Cardiac atrium fibroblast (primary cell): ENCODE measurements around the gene SLU7. TPM values are rescaled to one million over a fixed set of nuclear protein-coding genes. Genes with fewer than 3 reads are reported as not detected.

Experiments used
- total RNA-seq: library from RNA; depleted of rRNA; stranded (reverse); fragments of >200 nt; gene quantifications from 2 replicates; pipeline ENCODE4 v1.2.3, GENCODE V29; 2015

The SLU7 gene
- total RNA-seq = 30.0 and 36.6 TPM in 2 replicates

DNA sequence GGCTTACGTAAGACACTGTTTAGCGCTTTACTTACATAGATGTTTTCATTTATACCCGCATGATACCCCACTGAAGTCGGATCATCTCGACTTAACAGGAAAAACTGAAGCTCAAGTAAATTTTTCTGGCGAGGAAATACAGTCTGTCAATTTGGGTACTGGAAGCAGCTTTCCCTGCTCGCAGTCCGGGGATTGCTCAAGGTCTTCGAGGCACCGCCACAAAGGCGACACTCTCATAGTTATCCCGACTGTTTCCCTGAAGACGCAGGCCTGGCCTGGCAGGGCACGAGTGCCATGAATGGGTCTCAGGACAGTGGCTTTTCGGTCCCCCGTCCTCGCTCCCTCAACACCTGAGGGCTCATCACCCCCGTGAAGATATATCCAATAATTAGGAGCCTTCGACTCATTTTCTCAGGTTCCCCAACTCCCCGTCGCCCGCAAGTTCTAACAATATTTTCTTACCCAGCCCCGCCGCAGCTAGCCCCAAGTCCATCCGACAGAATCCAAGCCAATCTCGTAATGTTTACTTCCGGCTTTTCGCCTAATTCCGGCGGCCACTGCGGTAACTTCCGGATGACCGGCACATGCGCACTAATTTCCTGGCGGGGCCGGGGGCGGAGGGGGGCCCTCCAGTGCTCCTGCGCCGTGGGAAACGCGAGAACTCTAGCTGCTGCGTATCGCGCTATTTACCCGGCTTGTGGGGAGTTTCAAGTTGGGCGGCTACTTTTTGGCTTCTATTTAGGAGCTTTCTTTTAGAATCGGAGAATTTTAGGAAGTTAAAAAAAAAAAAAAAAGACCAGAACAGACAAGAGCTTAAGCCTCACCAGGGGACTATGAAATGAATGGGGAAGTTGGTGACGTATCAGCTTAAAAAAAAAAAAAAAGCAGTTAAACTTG is at the start of gene SLU7:
SLU7 (minus strand) TSS at position 521 of the 897 bp plus-strand sequence. CDS start 3,787 bp downstream, outside the sequence.

DNA sequence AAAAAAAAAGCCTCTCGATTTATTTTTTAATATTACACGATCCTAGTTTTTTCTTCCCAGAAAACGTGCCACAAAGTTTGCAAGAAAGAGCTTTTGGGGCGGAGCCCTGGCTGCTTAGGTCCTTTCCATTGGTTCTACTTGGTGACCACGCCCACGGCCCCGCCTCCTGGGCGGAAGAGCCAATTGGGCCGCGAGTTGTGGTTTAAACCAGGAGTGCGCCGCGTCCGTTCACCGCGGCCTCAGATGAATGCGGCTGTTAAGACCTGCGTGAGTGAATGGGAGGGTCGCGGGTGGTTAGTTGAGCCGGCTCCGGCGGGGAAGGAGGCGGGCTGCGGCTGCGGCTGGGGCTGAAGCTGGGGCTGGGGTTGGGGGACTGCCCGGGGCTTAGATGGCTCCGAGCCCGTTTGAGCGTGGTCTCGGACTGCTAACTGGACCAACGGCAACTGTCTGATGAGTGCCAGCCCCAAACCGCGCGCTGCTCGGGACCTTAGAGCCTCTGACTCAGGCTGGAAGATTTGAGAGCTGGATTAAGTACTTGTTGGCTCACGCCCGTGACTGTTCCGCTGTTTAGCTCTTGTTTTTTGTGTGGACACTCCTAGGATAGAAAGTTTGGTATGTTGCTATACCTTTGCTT is 2.9 kb upstream of the SLU7 start, which contains the start of gene PTTG1:
PTTG1 (plus strand) TSS at position 231 of the 634 bp plus-strand sequence. CDS start 458 bp downstream, outside the sequence.

DNA sequence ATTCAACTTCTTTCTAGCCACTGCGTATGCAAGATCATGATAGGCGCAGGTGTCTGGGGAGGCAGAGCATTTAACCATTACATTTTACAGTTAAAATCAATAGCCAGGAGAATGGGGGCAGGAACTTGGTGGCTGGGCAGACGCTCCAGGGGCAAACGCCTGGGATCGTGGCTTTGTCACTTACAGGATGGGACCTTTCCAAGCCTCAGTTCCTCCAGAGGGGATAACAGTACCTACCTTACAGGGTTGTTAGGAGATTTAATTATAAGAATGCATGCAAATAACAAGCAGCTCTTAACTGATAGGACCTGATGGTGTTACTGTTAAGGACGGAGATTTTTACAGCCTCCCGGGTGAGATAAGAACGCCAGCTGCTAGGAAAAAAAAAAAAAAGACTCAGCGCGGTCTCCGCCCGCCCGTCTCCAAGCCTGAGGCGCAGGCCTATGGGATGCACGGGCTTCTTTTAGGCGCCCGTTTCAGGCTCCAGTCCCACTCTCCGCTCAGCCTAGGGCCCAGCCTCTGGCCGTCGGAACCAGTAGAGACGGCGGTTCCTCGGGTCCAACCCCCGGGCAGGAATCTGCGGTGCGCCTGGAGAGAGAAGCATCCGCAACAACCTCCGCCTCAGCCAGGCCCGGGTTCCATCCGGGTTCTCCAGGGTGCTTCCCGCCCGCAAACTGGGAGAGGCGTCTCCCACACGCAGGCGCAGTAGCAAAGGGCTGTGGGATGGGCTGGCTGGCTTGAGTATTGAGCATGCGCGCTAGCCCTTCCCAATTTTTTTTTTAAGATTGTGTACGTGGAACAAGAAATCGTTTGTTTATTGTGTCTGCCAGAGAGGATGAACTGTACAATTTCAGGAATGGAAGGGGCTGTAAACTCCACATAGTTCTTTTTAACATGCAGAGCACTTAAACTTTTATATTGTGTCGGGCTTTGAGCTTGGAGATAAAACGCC is 19.2 kb downstream of the SLU7 start, which contains the start of gene FAM200C:
FAM200C (minus strand) TSS at position 653 of the 952 bp plus-strand sequence. CDS start 4,564 bp downstream, outside the sequence.

DNA sequence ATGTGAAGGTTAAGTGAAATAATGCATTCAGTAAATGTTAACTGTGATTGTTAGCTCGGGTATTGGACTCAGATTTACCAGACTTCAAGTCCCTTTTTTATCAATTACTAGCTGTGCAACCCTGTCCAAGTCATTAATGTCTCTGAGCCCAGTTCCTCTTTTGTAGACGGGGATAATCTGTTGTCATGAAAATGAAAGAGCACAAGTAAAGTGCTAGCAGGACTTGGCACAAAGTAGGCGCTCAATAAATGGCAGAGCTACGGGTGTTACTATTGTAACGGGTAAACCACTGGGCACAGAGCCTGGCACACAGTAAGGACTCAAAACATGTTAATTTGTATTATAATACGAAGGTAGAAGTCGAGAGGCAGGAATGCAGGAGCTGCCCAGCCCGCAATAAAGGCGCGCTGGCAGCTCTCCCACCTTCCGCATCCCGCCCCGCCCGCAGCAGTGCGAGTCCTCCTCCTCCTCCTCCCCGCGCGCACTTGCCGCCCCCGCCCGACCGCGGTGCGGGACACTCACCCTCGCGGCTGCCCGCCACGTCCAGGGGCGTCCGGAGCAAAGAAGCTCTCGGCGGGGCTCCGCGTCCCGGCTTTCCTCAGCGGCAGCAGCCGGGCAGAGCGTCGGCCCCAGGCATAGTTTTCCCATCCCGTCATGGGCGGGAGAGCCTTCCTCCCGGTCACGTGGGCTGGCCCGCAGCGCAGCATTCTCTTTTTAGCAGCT is 48.7 kb downstream of the SLU7 start, which contains the start of gene C1QTNF2:
C1QTNF2 (minus strand) TSS at position 637 of the 723 bp plus-strand sequence. CDS start 15,615 bp downstream, outside the sequence.

Other genes with a start within 250 kb of the SLU7 start
- gene FABP6, start 189.6 kb downstream of the SLU7 start, total RNA-seq = not detected in 2 replicates
- gene CCNJL, start 106.5 kb downstream of the SLU7 start, total RNA-seq = 0.16 and 0.90 TPM in 2 replicates
- 0.16 TPM in 1 of 2 replicates, not detected in the other for gene C1QTNF2, start 48.5 kb downstream of the SLU7 start, total RNA-seq
- 1.1 and 4.4 TPM in 2 replicates for gene FAM200C, start 19.0 kb downstream of the SLU7 start, total RNA-seq
- 23.1 and 54.4 TPM in 2 replicates for gene PTTG1, start 2.8 kb upstream of the SLU7 start, total RNA-seq